ENCODE data around the gene RBMS3. TPM values are rescaled to one million over a fixed set of nuclear protein-coding genes. Genes with fewer than 3 reads are reported as not detected.
"Not testable (repeated sequence)": the region's sequence is repeated elsewhere in the genome, so short reads cannot be mapped to it uniquely, and the experiment has no call there.

Gene RBMS3
- total RNA-seq, 1 donor, result 2.1 TPM

DNA sequence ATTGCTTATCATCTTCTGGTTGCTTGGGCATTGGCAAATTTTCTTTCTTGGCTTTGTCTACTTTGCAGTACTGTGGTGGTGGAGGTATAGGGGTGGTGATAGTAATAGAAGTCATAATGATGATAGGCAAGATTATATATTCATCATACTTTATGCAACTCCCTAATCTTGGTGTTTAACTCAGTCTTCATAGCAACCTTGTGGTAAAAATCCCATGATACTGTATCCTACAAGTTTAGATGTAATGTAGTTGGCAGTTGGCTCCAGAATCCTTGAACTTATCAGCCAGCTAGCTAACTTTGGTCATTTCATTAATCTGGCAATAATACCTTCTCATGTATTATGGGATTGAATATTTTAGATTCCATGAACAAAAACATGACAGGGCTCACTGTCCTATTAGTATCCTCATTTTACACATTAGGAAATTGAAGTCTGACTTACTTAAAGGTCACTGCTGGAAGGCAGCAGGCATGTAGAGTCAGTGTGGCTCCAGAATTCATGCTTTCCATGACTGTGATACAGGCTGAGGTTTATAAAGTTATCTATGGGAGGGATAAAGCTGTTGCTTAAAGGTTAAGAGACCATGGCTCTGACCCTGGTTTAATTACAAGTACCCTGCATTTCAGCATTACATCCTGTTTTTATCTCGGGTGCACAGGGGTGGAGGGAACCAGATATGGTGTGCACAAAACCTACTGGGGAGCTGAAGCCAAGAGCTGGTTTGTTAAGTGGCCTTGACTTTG, 33.3 kb downstream of the RBMS3 start:
- H3K9me3 ChIP-seq (ENCODE audit: low read depth, low read length), result no peaks in the 10 kb centered on the region
- no peaks in the 10 kb centered on the region for H3K27me3 ChIP-seq (ENCODE audit: insufficient read depth, low read length)
- H3K4me1 ChIP-seq (ENCODE audit: insufficient read depth, low read length), result no peaks in the 10 kb centered on the region

DNA sequence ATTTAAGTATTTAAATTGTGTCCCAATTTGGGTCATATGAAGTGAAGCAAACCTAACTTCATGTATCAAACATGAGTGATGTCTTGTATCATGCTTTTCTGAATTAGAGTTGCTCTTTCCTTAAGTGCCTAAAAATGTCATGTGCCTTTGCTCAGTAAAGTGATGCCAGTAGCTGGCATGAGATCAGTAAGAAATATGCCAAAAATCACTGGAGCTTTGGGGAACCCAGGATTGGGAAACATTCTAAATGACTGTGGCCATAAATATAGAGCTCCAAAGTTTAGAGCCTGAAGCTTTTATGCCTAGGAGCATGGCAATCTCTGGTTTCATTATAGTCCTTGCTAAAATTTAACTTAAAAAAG, 33.8 kb downstream of the RBMS3 start:
- H3K4me3 ChIP-seq (ENCODE audit: low read length), result no peak overlapping the region
- H3K4me1 ChIP-seq (ENCODE audit: insufficient read depth, low read length), result no peaks in the 10 kb centered on the region
- no peaks in the 10 kb centered on the region for H3K27me3 ChIP-seq (ENCODE audit: insufficient read depth, low read length)
- H3K9me3 ChIP-seq (ENCODE audit: low read depth, low read length), result no peaks in the 10 kb centered on the region

More for the DNA sequence above, 33.3 kb downstream of the RBMS3 start:
- H3K4me3 ChIP-seq (ENCODE audit: low read length), result no peak overlapping the region

DNA sequence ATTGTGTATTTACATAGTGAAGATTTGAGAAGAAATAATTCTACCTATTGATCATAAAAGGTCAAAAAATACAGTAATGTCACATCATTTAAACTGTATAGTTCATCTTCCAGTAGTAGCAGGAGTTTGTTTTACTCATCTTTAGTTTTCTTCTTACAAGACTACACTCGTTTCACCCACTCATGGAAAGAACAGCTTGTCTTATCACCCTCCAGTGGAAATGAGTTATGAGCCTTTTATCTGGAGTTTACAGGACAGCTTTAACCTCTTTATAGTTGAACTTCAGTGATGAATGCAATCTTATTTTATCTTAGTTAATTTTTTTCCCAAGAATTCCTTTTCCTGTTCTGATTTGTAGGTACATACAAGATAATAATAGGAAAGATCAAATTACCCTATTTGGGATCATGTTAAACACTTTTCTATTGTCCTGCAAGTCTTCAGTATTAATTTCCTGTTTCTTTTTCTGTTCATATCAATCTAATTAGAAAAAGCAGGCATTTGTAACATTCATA, 36.8 kb downstream of the RBMS3 start:
- Histone ChIP-seq H3K9me3 (ENCODE audit: low read depth, low read length) (no peaks in the 10 kb centered on the region), H3K4me3 (ENCODE audit: low read length) (no peak overlapping the region), H3K4me1 (ENCODE audit: insufficient read depth, low read length) (no peaks in the 10 kb centered on the region), H3K27me3 (ENCODE audit: insufficient read depth, low read length) (no peaks in the 10 kb centered on the region)

DNA sequence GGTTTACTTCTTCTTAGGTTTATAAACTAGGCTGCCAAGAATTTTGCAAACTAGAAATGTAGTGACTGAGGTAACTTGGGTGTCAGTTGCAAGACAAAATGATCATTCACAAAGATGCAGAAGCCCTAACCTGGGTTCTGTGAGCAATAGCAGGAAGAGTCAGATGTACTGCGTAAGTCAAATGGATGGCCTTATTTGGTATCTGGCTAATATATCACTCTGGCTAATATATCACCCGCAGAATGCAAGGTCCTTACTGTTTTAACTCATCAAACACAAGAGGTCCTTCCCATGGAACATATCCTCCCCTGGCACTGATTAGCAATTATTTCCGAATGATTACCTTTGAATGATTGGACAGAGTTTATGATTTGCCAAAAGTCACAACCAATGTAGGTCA, 37.4 kb downstream of the RBMS3 start:
- Histone ChIP-seq H3K4me1 (ENCODE audit: insufficient read depth, low read length) (no peaks in the 10 kb centered on the region), H3K27me3 (ENCODE audit: insufficient read depth, low read length) (no peaks in the 10 kb centered on the region), H3K4me3 (ENCODE audit: low read length) (no peak overlapping the region), H3K9me3 (ENCODE audit: low read depth, low read length) (no peaks in the 10 kb centered on the region)

DNA sequence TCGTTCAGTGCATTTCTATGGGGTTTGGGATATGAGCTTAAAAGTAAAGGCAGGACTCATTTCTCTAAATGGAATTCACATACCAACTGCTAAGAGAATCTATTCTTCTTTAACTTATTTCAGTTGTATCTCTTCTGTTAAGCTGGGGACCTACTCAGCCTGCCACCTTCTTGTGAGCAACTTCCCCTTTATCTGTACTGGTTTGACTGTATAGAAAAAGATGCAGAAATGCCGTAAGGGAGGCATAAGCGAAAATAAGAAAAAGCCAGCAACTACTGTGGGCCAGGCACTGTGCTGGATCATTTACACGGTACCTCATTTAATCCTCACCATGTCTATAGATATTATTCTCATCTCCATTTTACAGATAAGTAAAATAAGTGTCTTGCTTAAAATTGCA, 38.4 kb downstream of the RBMS3 start:
- Histone ChIP-seq H3K4me3 (ENCODE audit: low read length) (no peak overlapping the region), H3K27me3 (ENCODE audit: insufficient read depth, low read length) (no peaks in the 10 kb centered on the region), H3K4me1 (ENCODE audit: insufficient read depth, low read length) (no peaks in the 10 kb centered on the region), H3K9me3 (ENCODE audit: low read depth, low read length) (no peaks in the 10 kb centered on the region)

DNA sequence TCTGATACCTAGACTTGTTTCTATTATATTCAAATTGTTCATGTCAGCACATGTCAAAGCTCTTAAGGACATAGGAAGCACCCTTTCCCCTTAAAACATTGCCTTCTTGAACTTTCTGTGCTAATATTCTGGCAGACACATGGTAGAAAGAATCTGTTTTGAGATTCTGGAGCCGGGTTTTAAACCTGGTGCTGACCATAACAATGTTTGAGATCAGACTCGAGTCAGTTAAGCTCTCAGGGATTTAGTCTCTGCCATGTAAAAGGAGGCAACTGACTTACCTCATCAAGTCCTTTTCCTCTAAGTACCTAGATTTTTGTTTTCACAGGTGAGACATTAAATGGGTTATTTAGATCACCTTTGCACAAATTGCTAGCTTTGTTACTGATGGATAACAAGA, 38.9 kb downstream of the RBMS3 start:
- Histone ChIP-seq H3K9me3 (ENCODE audit: low read depth, low read length) (no peaks in the 10 kb centered on the region), H3K4me1 (ENCODE audit: insufficient read depth, low read length) (no peaks in the 10 kb centered on the region), H3K4me3 (ENCODE audit: low read length) (no peak overlapping the region), H3K27me3 (ENCODE audit: insufficient read depth, low read length) (no peaks in the 10 kb centered on the region)

DNA sequence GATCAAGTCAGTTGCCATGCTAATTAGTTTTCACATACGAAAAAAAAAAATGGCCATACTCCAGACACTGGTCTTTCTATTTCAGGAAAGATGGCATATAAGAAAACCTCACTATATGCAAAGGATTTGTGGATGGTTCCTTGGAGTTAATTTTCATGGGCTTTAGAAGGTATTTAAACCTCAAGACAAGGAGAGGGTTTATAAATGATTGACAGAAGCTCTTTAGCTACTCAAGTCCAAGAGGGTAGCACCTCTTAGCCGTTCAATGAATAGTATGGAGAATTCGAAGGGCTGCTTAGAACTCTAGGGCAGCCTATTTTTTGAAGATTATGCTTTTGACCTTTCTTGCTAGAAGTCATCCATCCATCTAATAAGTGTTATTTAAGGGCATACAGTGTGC, 41.7 kb downstream of the RBMS3 start:
- Histone ChIP-seq H3K4me3 (ENCODE audit: low read length) (no peak overlapping the region), H3K9me3 (ENCODE audit: low read depth, low read length) (no peaks in the 10 kb centered on the region), H3K4me1 (ENCODE audit: insufficient read depth, low read length) (no peaks in the 10 kb centered on the region), H3K27me3 (ENCODE audit: insufficient read depth, low read length) (no peaks in the 10 kb centered on the region)

DNA sequence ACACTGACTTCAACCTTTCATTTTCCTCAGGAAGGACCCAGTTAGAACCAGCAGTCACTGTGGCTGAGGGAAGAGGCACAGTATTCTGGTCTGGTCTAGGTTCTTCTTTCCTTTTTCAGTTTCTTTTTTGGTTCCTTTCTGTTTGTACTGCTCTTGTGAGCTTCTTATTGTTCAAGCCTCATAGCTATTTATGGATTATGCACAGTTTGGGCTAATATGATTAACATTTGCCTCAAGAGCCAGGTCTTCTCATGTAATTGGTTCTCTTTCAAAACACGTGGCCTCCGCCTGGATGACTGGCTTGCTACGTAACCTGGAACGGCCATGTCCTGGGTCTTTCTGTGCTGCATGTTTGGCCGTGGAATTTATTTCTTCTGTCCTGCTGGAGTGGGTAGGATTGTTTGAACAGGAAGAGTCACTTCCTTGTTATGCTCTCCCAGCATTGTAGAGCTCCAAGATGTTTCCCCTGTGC, 43.3 kb downstream of the RBMS3 start:
- no peaks in the 10 kb centered on the region for H3K27me3 ChIP-seq (ENCODE audit: insufficient read depth, low read length)
- no peaks in the 10 kb centered on the region for H3K4me1 ChIP-seq (ENCODE audit: insufficient read depth, low read length)
- H3K4me3 ChIP-seq (ENCODE audit: low read length), result peak overlapping the region; percentile 6
- no peaks in the 10 kb centered on the region for H3K9me3 ChIP-seq (ENCODE audit: low read depth, low read length)

DNA sequence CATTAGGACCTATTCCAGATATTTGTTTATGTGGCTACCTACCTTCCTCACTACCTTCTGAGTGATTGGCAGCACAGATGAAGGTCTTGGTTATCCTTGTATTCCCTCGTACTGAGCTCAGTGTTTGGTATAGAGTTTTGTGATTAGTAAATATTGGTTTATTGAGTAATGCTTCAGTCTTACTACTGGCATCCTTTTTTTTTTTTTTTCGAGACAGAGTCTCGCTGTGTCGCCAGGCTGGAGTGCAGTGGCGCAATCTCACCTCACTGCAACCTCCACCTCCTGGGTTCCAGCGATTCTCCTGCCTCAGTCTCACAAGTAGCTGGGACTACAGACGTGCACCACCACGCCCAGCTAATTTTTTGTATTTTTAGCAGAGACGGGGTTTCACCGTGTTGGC, 45.7 kb downstream of the RBMS3 start:
- H3K9me3 ChIP-seq (ENCODE audit: low read depth, low read length); H3K27me3 ChIP-seq (ENCODE audit: insufficient read depth, low read length); H3K4me1 ChIP-seq (ENCODE audit: insufficient read depth, low read length); H3K4me3 ChIP-seq (ENCODE audit: low read length): not testable (repeated sequence)

DNA sequence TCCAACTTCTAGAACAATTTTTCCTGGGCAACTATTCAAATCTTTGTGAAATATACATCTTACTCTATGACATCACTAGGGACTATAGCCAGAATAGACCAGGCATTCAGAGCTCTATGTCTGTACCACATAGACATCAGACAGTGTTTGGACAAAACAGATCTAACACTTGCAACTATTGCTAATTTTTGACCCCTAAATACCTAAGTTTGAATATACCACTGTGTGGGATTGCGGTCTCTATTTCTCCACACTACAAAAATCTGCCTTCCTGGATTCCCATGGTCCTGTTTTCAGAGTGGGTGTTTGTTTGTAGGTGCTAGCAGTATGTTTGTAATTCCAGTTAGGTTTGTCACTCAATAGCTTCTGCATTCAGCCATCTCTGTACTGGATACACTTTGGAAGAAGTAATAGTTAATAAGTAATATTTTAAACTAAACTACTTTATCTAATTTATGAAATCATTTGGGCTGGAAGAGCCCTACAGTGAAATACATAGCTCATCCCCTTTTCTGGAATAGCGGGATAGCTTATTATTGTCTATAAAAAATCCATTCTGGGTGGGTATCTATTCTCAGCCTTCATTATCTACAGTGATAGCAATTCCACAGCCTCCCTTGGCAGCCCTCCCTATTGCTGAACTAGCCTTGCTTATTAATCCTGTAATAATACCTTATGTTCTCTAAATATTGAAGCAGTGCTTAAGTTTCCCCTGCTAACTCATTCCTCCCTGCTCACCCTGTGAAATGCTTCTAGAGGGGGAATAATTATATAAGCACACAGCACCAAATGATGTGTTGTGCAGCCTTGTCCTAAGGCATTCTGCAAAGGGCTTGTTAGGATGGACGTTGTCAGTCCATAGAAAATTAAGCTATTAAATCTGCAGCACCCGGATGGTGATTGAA, 49.4 kb downstream of the RBMS3 start:
- H3K27me3 ChIP-seq (ENCODE audit: insufficient read depth, low read length), result no peaks in the 10 kb centered on the region
- no peaks in the 10 kb centered on the region for H3K4me1 ChIP-seq (ENCODE audit: insufficient read depth, low read length)
- H3K9me3 ChIP-seq (ENCODE audit: low read depth, low read length), result no peaks in the 10 kb centered on the region
- no peak overlapping the region for H3K4me3 ChIP-seq (ENCODE audit: low read length)

DNA sequence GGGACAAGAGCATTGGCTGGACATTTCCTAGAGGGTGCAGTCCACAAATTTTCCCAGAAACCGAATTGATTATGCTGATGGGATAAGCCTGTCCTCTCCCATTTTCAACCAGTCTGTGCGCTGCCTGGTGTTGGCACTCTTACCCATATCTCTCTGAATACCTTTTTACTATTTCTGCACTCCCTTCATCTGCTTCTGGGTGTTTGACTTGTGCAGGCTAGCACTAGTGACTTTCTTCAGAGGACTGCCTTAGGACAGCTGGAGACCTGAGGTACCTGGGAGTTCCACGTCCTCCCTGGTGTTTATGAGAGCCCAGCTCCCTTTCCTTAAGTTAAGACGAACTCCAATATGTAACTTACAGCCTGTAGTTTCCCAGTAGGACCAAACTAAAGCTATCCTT, 50.2 kb downstream of the RBMS3 start:
- Histone ChIP-seq H3K4me3 (ENCODE audit: low read length) (no peak overlapping the region), H3K27me3 (ENCODE audit: insufficient read depth, low read length) (no peaks in the 10 kb centered on the region), H3K9me3 (ENCODE audit: low read depth, low read length) (no peaks in the 10 kb centered on the region), H3K4me1 (ENCODE audit: insufficient read depth, low read length) (no peaks in the 10 kb centered on the region)

DNA sequence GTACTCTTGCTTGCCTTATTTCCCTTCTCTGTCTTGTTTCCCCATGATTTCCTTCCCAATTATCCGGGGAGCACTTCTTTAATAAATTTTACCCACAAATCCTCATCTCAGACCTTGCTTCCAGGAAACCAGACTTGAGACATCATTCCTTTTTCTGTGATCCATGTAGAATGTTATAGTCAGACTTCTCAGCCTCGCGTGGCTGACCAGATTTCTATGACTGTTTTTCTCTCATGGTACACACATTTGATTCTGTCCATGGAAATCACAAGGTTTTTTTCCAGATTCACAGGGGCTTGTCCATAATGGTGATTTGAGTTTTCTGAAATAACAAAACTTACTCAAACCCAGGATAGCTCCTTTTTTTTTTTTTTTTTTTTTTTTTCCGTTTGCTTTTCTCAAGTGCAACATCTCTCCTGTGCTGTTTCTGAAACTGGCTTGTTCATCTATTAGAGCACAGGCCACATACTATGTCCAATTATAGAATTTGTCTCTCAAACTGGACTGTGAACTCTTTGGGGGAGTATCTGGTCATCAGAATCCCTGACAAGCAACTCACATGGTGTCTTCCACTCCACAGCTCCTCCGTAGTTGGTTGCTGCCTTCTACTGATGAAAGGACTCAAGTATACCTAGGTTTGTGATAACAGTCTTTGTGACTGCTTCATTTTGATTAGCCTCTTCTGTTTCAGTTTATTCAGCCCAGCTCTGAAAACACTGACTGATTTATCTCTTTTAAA, 50.8 kb downstream of the RBMS3 start:
- Histone ChIP-seq H3K27me3 (ENCODE audit: insufficient read depth, low read length) (no peaks in the 10 kb centered on the region), H3K4me1 (ENCODE audit: insufficient read depth, low read length) (no peaks in the 10 kb centered on the region), H3K4me3 (ENCODE audit: low read length) (no peak overlapping the region), H3K9me3 (ENCODE audit: low read depth, low read length) (no peaks in the 10 kb centered on the region)

DNA sequence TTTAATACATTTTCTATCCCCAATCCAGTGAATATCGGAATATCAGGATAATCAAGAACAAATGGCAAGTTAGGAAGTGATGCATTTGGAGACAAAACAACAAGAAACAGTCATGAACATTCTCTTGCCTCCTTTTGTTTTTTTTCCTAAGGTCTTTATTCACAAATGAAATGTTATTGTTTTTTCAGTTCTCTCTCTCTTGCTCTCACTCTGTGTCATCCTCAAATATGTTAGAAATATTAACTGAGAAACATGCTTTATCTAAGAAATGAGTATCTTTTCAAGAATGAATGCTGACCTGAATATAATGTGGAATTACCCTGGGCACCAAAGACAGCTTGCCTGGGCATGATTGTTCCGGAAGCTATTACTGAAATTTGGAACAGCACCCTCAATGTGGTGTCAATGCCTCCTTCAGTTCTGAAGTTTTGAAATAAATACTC, 51.3 kb downstream of the RBMS3 start:
- H3K4me3 ChIP-seq (ENCODE audit: low read length), result no peak overlapping the region
- H3K27me3 ChIP-seq (ENCODE audit: insufficient read depth, low read length), result no peaks in the 10 kb centered on the region
- H3K9me3 ChIP-seq (ENCODE audit: low read depth, low read length), result no peaks in the 10 kb centered on the region
- H3K4me1 ChIP-seq (ENCODE audit: insufficient read depth, low read length), result no peaks in the 10 kb centered on the region

DNA sequence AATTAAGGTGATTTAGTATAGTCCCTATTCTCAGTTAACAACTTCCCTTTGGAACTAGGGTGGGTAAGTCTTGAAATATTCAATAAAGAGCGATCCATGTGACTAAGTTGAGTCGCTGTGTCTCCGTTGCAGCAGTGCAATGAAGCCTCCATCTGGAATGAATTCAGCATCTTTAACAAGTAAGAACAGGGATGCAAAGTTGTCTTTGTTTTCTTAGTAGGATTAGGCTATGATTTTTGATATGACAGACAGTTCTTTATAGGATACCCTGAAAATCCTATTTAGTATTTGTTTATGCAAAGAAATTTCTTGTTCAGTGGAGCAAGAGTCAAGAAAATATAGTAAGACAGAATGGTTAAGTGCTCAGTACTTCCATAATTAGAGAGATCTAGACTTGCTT, 52.7 kb downstream of the RBMS3 start:
- Histone ChIP-seq H3K4me3 (ENCODE audit: low read length) (no peak overlapping the region), H3K4me1 (ENCODE audit: insufficient read depth, low read length) (no peaks in the 10 kb centered on the region), H3K9me3 (ENCODE audit: low read depth, low read length) (no peaks in the 10 kb centered on the region), H3K27me3 (ENCODE audit: insufficient read depth, low read length) (no peaks in the 10 kb centered on the region)

DNA sequence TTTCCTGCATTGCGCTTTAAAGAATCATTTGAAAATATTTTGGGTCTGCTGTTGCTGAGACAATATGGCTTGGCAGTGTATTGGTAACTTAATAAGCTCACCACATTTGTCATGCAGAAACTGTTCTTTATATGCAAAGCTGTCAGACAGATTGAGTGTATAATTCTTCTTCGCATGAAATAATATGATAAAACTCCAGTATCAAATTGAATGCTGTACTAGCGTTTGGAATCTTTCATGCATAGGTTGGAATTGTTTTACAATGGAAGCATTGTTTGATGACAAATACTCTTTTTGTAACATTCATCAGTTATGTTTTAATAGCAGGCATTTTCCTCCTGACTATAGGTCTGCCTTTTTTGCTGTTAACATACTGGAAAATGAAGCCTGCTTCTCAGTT, 53.8 kb downstream of the RBMS3 start:
- Histone ChIP-seq H3K4me1 (ENCODE audit: insufficient read depth, low read length) (no peaks in the 10 kb centered on the region), H3K27me3 (ENCODE audit: insufficient read depth, low read length) (no peaks in the 10 kb centered on the region), H3K4me3 (ENCODE audit: low read length) (no peak overlapping the region), H3K9me3 (ENCODE audit: low read depth, low read length) (no peaks in the 10 kb centered on the region)
